Peyer's patch (tissue), 4 donors: Measurements from ENCODE around the gene TPSG1.

Source experiments
- CTCF ChIP-seq, 6 experiments: fragments of 450-650 bp in 4 of 6; fragments of 200-600 bp in 2 of 6; sonication (generic) in 1 of 6; IDR thresholded peaks; one replicate each; pipeline ENCODE4 v1.5.1; 2017 to 2019; ENCODE audit warnings: antibody characterized with exemption in 6 of 6, mild to moderate bottlenecking in 3 of 6, moderate library complexity in 1 of 6
- POLR2A ChIP-seq, 2 donors: fragments of 450-650 bp; IDR thresholded peaks; one replicate each; pipeline ENCODE4 v1.5.1; 2017; ENCODE audit warnings: antibody characterized with exemption in 2 of 2, mild to moderate bottlenecking in 2 of 2, moderate library complexity in 2 of 2

- TF ChIP-seq CTCF (IDR thresholded peaks at IDR 0.05) (peak; percentile 23 to 58 (median 55)), POLR2A (IDR thresholded peaks at IDR 0.05) (no peak)
Observed at GRCh38 chr16:1194665-1195392, 30.2 kb downstream of the TPSG1 start.
